Inflammatory macrophage treated with lipopolysaccharide for 4 hours (primary cell): ENCODE measurements around the gene TBCA.
"Not testable (repeated sequence)": the region's sequence is repeated elsewhere in the genome, so short reads cannot be mapped to it uniquely, and the experiment has no call there.

Experiments used
- DNase-seq: peaks from one replicate; pipeline ENCODE4 v3.0.0-alpha.2; 2020

Gene TBCA

DNA sequence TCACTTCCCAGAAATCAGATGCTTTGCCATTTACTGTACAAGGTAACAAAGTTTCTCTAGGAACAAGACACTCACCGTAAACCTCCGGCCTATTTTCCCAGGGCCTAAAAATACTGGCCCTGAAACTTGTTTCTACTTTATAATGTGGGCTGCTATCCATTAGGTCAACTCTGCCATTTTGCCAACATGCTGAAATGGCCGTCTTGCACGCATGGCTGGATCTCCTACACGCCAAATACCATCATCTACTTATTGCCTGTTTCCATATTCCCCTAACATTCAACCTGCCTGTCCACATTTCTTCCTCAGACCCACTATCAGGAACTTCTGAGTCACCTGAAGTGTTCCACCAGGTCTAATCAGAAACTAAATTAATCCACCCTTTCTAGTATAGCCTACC, 4.7 kb downstream of the TBCA start:
- DNase-seq: no peak

DNA sequence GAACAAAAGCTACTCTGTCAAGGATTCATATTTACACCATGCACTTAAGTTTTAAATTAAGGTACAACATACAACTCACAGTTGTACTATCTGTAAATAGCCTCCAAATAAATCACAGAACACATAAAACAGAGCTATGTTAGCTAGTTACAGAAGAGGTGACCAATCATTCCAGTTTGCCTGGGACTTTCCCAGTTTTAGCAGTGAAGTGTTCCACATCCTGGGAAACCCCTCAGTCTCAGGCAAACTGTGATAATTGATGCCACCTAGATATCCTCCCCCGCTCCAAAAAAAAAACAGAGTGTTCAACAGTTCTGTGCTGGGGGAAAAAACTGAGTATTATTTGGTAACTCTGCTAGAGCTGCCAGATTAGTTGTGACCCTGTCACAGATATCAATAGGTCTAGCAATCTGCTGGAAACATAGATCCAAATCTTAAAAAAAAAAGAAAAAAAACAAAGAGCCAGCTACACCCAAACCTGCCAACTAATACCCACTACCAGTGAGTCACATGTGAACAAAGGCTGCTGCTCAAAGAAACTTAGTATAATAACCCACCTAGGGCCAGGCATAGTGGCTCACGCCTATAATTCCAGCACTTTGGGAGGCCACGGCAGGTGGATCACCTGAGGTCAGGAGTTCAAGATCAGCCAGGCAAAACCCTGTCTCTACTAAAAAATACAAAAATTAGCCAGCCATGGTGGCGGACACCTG, 5.7 kb downstream of the TBCA start:
- DNase-seq: peak; percentile 12

DNA sequence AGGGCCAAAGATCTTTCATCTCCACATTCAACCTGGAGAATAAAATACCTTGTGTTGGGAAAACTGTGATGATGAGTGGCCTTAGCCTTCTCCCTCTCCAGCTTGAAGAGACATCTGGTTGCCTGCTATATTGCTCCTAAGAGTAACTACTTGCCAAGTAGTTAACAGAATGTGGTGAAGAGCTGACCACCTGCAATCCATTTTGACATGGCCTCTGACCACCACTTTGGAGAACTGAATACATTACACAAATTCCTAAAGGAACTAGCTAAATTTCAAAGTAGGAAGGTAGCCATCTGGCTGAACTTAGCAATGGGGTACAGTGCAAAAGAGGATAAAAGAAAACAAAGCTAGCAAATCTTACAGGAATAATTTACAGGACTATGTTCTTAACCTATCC, 7.2 kb downstream of the TBCA start:
- no peak for DNase-seq

GRCh38 chr5:77767301-77767700, 8.8 kb downstream of the TBCA start:
- DNase-seq: no peak

DNA sequence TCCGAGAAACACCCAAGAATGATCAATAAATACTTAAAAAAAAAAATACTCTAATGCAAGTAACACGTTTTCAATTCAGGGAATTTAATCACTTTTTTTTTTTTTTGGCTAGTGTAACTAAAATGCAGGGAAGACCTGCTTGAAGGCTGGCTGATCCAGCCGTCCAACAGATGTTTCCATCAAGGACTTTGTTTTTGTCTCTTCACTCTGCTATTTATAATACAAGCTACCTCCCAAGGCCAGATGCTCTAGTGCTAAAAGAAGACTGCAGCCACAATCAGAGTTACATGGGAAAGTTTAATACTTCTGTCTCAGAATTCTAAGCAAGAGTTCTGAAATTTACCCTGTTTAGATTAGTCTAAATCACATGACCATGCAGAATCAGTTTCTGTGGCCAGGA, 14.5 kb downstream of the TBCA start:
- DNase-seq: no peak

DNA sequence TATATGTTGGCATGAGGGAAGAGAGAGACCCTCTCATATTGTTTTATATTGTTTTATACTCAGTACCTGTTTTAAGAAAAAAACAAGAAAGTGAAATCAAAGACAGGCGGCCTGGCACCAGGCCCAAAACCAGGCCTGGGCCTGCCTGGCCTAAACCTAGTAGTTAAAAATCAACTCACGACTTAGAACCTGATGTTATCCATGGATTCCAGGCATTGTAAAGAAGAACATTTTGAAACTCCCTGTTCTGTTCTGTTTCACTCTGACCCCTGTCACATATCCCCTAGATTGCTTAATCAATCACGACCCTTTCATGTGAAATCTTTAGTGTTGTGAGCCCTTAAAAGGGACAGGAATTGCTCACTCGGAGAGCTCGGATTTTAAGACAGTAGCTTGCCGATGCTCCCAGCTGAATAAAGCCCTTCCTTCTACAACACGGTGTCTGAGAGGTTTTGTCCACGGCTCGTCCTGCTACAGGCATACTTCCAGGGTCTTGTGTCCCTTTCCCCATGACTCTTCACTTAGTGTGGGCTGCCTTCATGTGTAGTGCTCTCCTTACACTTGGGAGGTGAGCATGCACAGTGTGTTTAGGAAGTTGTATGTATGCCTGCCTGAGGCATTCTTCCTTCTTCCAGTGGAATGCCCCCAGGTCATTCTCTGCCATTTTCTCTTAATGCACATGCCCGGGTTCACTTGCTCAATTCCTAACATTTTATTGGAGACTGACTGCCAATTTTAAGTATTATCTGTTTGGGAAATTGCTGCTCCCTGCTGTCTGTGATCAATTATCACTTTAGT, 17.8 kb downstream of the TBCA start:
- DNase-seq: no peak

GRCh38 chr5:77751328-77752023, 24.7 kb downstream of the TBCA start:
- no peak for DNase-seq

DNA sequence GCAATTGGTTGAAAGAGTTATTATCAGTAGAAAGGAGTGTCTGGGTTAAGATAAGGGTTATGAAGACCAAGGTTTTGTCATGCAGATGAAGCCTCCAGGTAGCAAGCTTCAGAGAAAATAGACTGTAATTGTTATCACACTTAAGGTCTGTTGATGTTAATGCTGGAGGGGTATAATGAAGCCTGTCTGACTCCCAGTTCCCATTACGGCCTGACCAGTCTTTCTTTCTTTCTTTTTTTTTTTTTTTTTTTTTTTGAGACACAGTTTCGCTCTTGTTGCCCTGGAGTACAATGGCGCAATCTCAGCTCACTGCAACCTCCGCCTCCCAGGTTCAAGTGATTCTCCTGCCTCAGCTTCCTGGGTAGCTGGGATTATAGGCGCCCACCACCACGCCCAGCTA, 25.2 kb downstream of the TBCA start:
- DNase-seq: not testable (repeated sequence)

- no peak for DNase-seq
These were observed 28.0 kb downstream of the TBCA start for GRCh38 chr5:77748160-77748559.

- DNase-seq: no peak
These were observed 32.0 kb downstream of the TBCA start for GRCh38 chr5:77744116-77744515.

GRCh38 chr5:77743181-77743580, 33.0 kb downstream of the TBCA start:
- DNase-seq: no peak

GRCh38 chr5:77741608-77742007, 34.5 kb downstream of the TBCA start:
- no peak for DNase-seq

DNA sequence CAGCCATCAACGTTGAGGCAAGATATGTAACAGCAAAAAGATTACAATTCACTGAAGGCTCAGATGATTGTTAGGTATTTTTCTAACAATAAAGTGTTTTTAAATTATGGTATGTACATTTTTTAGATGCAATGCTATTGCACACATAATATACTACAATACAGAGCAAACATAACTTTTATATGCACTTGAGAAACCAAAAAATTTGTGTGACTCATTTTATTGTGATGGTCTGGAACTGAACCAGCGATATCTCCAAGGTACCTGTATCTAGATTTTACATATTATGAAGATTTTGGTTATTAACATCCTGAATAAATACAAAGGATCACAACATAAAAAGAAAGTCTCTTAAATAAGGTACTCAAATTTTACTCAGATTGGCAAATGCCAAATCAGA, 41.3 kb downstream of the TBCA start:
- DNase-seq: no peak

GRCh38 chr5:77733130-77733529, 43.0 kb downstream of the TBCA start:
- no peak for DNase-seq

DNA sequence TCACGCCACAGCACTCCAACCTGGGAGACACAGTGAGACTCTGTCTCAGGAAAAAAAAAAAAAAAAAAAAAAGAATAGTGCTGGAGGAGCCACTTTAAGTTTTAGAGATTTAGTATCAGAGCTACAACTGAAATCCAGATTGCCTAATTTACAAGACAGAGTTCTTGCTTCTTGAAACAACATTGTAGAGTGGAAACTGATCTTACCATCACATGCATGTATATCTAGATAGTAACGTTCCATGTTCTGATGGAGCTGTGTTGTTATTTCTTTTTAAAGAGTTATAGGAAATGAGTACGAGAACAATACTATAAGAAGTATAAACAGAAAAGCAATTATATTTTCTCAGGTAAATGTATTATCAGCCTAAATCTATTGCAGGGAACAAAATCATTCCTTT, 48.9 kb downstream of the TBCA start:
- no peak for DNase-seq

GRCh38 chr5:77725616-77726015, 50.5 kb downstream of the TBCA start:
- no peak for DNase-seq

- no peak for DNase-seq
These were observed 51.2 kb downstream of the TBCA start for GRCh38 chr5:77724934-77725333.

DNA sequence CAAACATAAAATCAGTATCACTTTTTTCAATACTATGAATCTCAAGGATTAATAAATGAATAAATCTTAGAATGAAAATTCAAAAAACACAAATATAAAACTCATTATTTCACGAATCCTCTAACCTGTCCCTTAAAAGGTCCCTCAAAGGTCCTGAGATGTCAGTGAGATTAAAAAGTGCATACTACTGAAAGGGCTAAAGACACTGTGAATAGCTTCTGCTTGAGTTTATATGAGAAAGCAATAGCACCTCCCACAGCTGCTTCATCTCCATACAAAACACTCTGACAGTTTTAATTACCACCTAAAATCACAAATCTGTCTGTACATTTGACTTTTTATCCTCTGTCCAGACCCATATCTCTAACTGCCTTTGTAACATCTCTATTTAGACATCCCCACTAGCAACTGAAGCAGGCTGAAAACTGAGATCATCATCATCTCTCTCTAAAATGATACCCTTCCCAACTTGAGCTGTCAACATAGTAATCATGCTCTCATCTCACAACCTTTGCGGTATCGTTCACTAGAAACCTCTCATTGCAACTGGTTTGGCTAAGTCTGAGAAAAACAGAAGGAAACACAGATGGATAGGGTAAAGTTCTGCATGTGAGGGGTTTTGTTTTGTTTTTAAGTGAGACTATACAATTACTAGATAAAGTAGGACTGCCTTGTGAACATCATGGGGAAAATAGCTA, 56.3 kb downstream of the TBCA start:
- no peak for DNase-seq

GRCh38 chr5:77718934-77719610, 57.1 kb downstream of the TBCA start:
- no peak for DNase-seq

DNA sequence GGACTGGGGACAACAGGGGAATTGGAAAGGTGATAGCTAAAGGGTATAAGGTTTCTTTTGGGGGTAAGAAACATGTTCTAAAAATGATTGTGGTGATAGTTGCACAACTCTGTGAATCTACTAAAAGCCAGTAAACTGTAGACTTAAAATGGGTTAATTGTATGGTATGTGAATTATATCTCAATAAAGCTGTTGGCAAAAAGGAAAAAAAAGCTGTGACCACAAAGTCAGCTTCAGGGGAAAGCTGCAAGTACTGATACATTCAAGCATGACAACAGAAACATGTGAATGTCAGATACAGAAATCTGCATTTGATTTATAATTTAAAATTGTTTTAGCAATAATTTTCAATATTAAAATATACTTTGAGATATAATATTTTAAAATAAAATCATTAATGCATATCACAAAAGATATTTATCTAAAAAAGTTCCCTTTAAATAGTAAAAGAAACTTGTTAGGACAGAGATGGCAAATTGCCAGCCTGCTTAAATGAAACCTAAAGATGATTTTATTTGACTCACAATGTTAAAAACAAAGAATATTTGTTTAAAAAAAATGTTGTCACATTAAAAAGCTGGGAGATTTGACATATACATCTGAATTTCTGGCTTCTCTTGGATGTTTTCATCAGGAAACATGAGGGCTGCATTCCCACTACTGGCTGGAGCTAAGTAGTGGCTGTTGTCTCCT, 66.0 kb downstream of the TBCA start:
- no peak for DNase-seq

DNA sequence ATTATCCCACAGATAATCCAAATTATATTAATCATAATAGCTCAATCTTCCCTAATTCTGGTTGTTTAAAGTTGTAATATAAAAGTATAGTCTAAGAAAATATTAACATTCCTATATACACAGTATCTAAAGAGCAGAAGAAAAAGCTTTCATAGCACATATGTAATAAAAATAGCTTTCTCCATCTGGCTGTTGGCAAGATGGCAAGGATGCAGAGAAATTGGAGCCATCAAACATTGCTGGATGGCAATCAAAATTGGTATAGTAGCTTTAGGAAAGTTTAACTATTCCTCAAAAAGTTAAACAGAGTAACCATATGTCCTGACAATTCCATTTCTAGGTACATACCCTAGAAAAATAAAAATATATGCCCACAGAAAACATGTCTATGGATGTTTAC, 66.8 kb downstream of the TBCA start:
- DNase-seq: no peak

- DNase-seq: no peak
These were observed 68.3 kb downstream of the TBCA start for GRCh38 chr5:77707791-77708190.
